Ovary (tissue), 9 donors: ENCODE results near the gene SLC30A9. TPM values are rescaled to one million over a fixed set of nuclear protein-coding genes. Genes with fewer than 3 reads are reported as not detected.

Experiments used
- DNase-seq, 5 donors: peaks; one replicate each; pipeline ENCODE4 v3.0.0-alpha.2; 2019 to 2020
- H3K27ac ChIP-seq, 2 donors: fragments of 200-600 bp; one replicate each; pipeline versions ENCODE4 v1.5.1 to v1.8.0; 2019 to 2022
- H3K27me3 ChIP-seq: fragments of 200-600 bp; one replicate; pipeline ENCODE4 v1.8.0; 2022
- H3K36me3 ChIP-seq: fragments of 200-600 bp; sonication (generic); one replicate; pipeline ENCODE4 v1.5.1; 2019
- H3K4me1 ChIP-seq: one replicate; pipeline ENCODE4 v1.8.1; 2013; ENCODE audit warnings: mild to moderate bottlenecking, moderate library complexity; ENCODE audit not compliant: insufficient read depth
- H3K4me3 ChIP-seq: fragments of 200-600 bp; sonication (generic); one replicate; pipeline ENCODE4 v1.5.1; 2017
- H3K9me3 ChIP-seq, 2 donors: fragments of 200-600 bp in 1 of 2; sonication (generic) in 1 of 2; one replicate each; pipeline versions ENCODE4 v1.5.1 to v1.8.1; 2013 to 2019; ENCODE audit warnings: mild to moderate bottlenecking in 1 of 2, moderate library complexity in 1 of 2
- EP300 ChIP-seq: sonication (generic); formaldehyde crosslinking; IDR thresholded peaks from one replicate; pipeline ENCODE4 v1.6.1; 2017; ENCODE audit warnings: antibody characterized with exemption
- POLR2A ChIP-seq: fragments of 450-650 bp; IDR thresholded peaks from one replicate; pipeline ENCODE4 v1.6.1; 2017; ENCODE audit warnings: antibody characterized with exemption, mild to moderate bottlenecking, moderate library complexity
- WGBS, 3 donors: extraction: QIAGEN DNeasy Blood & Tissue Kit in 1 of 3; methylation state at CpG; one replicate each; pipeline versions ENCODE4 v1.1.5 to v1.1.7; 2013 to 2017; 5-methylcytosine and 5-hydroxymethylcytosine counted together
- intact Hi-C, 4 donors: fragments of 100-400 bp; cut with DNase I; formaldehyde crosslinking; loops; one replicate each; pipeline versions ENCODE4 v1.11.0 to v1.15.1; 2022 to 2023
- polyA plus RNA-seq, 2 donors: library from polyadenylated mRNA; stranded (reverse); fragments of 200-250 nt in 1 of 2; fragments of 350-450 nt in 1 of 2; fragmentation: Illumina TruSeq in 1 of 2; extraction: RNeasy Lipid Tissue Mini Kit (QIAGEN cat#74804) in 1 of 2; gene quantifications; one replicate each; pipeline ENCODE4 v1.2.3, GENCODE V29; 2013 to 2014
- total RNA-seq, 7 donors: library from RNA; depleted of rRNA in 2 of 7; stranded (reverse); fragments of >200 nt in 2 of 7; fragmentation: NEBNext Ultra II Directional in 3 of 7; extraction: Animal tissue kit (Norgen Biotek cat#: 25700) in 3 of 7; gene quantifications; one replicate each; pipeline versions ENCODE4 v1.1.0 to v1.2.4, GENCODE V29; 2016 to 2023
- TF ChIP-seq, protein P1 (sequence below), 3 donors: fragments of 450-650 bp in 2 of 3; fragments of 200-600 bp in 1 of 3; IDR thresholded peaks; one replicate each; pipeline versions ENCODE4 v1.5.1 to v1.8.0; 2016 to 2022; ENCODE audit warnings: antibody characterized with exemption in 3 of 3, mild to moderate bottlenecking in 1 of 3
- donor health status: DM: no; HTN: no; CAD: no; lungs with moderate emphysema.
- donor health status: DM: no; HTN: no; CAD: no.
- donor health status: Bipolar disorder and iron deficiency.
- donor health status: DM: yes; HTN: yes; CAD: no.
- donor health status: DM: no; HTN: no; CAD: no.
- donor health status: DM: yes; HTN: yes; CAD: no.

Gene SLC30A9
- total and polyA plus RNA-seq, 9 donors = 21.2 to 49.8 (median 43.7) TPM

DNA sequence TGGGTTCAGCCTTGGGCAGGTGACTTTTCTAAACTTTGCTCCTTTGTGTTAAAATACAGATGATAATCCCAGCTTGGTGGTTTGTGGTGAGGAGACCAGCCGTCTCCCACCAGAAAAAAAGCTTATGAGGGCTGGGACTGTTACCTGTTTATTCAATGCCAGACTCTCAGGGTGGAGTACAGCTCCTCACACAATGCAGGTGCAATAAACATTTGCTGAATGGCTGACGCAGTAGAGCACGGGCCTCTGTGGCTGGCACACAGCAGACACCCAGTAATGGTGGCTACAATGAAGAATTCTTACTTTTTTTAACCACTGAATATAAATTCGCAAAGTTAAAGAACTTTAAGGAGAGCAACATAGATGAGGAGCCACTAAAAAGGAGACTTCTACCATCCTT, 131.9 kb downstream of the SLC30A9 start:
- DNase-seq = no peak
- WGBS, 3 donors = 88 to 90% (median 88%) methylated on average over 4 of the region's 4 CpGs
- H3K36me3 ChIP-seq = no peaks in the 10 kb centered on the region
- H3K9me3 ChIP-seq = no peaks in the 10 kb centered on the region
- TF ChIP-seq EP300 (no peak), POLR2A (no peak)
- TF ChIP-seq, protein P1, sequence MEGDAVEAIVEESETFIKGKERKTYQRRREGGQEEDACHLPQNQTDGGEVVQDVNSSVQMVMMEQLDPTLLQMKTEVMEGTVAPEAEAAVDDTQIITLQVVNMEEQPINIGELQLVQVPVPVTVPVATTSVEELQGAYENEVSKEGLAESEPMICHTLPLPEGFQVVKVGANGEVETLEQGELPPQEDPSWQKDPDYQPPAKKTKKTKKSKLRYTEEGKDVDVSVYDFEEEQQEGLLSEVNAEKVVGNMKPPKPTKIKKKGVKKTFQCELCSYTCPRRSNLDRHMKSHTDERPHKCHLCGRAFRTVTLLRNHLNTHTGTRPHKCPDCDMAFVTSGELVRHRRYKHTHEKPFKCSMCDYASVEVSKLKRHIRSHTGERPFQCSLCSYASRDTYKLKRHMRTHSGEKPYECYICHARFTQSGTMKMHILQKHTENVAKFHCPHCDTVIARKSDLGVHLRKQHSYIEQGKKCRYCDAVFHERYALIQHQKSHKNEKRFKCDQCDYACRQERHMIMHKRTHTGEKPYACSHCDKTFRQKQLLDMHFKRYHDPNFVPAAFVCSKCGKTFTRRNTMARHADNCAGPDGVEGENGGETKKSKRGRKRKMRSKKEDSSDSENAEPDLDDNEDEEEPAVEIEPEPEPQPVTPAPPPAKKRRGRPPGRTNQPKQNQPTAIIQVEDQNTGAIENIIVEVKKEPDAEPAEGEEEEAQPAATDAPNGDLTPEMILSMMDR (IDR thresholded peaks at IDR 0.05) = no peak
- intact Hi-C loops = no loop called here
- H3K4me3 ChIP-seq = no peak overlapping the region
- no peaks in the 10 kb centered on the region for H3K27me3 ChIP-seq
- H3K4me1 ChIP-seq = no peaks in the 10 kb centered on the region
- no peak overlapping the region for H3K27ac ChIP-seq

DNA sequence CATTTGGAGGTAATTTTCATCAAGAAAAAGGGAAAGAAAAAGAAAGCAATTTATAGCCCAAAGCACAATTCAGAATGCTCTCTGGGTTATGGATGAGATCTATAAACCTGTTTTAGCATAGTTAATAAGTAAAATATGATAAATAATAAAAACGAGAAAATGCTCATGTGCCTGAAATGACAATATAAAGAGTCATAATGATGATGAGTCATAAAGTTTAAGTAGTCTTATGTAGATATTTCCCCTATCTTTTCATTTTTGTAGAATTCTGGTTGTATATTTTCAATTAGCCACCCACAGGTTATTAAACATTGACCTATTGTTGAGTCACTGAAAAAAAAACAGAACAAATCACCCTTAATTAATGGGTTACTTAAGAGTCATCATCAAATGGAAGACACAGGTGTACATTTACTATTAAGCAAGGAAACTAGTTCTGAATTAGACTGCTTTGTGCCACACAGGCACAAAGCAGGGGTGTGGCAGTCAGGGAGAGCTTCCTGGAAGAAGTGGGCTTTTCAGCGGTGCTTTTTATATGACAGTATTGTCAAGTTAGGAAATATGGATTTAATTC, 132.8 kb downstream of the SLC30A9 start:
- H3K27ac ChIP-seq = no peak overlapping the region
- TF ChIP-seq, protein P1 (IDR thresholded peaks at IDR 0.05) = no peak
- TF ChIP-seq POLR2A (no peak), EP300 (no peak)
- intact Hi-C loops = no loop called here
- H3K4me3 ChIP-seq = no peak overlapping the region
- WGBS, 3 donors = 88% methylated on average over 2 of the region's 2 CpGs
- no peaks in the 10 kb centered on the region for H3K27me3 ChIP-seq
- H3K36me3 ChIP-seq = no peaks in the 10 kb centered on the region
- H3K4me1 ChIP-seq = no peaks in the 10 kb centered on the region
- H3K9me3 ChIP-seq = no peaks in the 10 kb centered on the region
- DNase-seq = no peak

DNA sequence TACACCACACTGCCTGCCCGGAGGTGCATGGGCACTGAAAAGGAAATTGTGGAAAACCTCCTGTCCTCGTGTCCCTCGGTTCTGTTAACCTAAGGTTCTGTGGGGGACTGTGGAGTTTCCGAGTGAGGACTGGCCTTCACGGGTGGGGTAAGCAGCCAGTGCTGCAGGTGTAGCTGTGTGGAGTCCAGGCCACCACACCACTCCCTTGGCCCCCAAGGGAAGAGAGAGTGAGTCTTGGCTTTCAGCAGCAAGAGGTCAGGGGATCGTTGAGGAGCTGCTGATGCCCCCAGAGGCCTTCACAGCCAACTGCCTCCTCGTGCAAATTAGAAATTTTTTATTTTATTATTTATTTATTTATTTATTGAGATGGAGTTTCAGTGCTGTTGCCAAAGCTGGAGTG, 141.8 kb downstream of the SLC30A9 start:
- H3K27ac ChIP-seq = no peak overlapping the region
- TF ChIP-seq POLR2A = no peak
- H3K9me3 ChIP-seq = no peaks in the 10 kb centered on the region
- no peaks in the 10 kb centered on the region for H3K27me3 ChIP-seq
- 80 to 83% (median 82%) methylated on average over 7 of the region's 7 CpGs for WGBS, 3 donors
- no peak for DNase-seq
- H3K36me3 ChIP-seq = no peaks in the 10 kb centered on the region
- H3K4me3 ChIP-seq = no peak overlapping the region
- H3K4me1 ChIP-seq = no peaks in the 10 kb centered on the region
- intact Hi-C loops = no loop called here

DNA sequence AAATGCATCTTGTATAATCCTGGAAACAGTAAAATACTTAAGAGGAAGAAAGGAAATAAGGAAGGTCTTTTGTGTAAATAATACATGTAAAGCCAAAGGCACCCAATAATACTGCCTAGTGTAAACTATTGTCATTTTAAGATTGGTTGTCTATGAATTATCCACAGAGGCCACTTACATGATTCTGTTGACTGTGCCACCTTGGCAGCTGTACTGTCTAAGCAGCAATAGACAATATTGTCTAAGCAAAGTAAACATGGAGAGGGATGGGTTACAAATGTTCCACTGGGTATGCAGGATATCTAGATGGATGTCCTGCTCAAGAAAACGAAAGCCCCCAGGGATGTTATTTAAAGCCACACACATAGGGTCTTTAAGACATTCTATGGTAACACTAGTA, 142.7 kb downstream of the SLC30A9 start:
- WGBS, 3 donors = 56 to 61% (median 61%) methylated on average over 1 of the region's 1 CpG
- TF ChIP-seq POLR2A = no peak
- TF ChIP-seq EP300 = no peak
- TF ChIP-seq, protein P1 (IDR thresholded peaks at IDR 0.05) = no peak

DNA sequence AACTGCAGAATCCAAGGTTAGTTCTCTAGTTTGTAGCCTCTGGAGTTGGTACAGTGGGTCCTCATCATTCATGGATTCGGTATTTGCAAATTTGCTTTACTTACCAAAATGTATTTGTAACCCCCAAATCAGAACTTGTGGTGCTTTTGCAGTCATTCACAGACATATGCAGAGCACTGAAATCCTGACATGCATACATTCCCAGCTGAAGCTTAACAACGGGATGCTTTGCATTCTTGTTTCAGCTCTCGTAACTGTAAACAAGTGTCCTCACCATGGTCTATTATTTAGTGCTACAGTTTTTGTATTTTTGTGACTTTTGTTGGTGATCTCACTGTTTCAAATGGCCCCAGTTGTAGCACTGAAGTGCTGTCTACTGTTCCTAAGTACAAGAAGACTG, 146.0 kb downstream of the SLC30A9 start:
- no peak overlapping the region for H3K27ac ChIP-seq
- WGBS, 3 donors = 48 to 74% (median 56%) methylated on average over 3 of the region's 3 CpGs
- no peak for DNase-seq
- no peak overlapping the region for H3K4me3 ChIP-seq
- no peaks in the 10 kb centered on the region for H3K9me3 ChIP-seq
- H3K27me3 ChIP-seq = no peaks in the 10 kb centered on the region
- intact Hi-C loops = no loop called here
- no peak for TF ChIP-seq POLR2A
- TF ChIP-seq, protein P1 (IDR thresholded peaks at IDR 0.05) = no peak
- TF ChIP-seq EP300 = no peak
- no peaks in the 10 kb centered on the region for H3K4me1 ChIP-seq
- H3K36me3 ChIP-seq = no peaks in the 10 kb centered on the region

More for the DNA sequence above, 142.7 kb downstream of the SLC30A9 start:
- H3K4me3 ChIP-seq = no peak overlapping the region
- no peak for DNase-seq
- intact Hi-C loops = no loop called here
- H3K9me3 ChIP-seq = no peaks in the 10 kb centered on the region
- no peaks in the 10 kb centered on the region for H3K4me1 ChIP-seq
- H3K27me3 ChIP-seq = no peaks in the 10 kb centered on the region
- no peaks in the 10 kb centered on the region for H3K36me3 ChIP-seq
- H3K27ac ChIP-seq = no peak overlapping the region

Other genes with a start within 250 kb of the SLC30A9 start
- not detected for gene PHOX2B, start 241.8 kb upstream of the SLC30A9 start, total RNA-seq
- gene PHOX2B, start 241.8 kb upstream of the SLC30A9 start, polyA plus RNA-seq = not detected
- gene TMEM33, start 55.1 kb upstream of the SLC30A9 start, total RNA-seq = 10 to 100 TPM; 25.4 to 50.9 (median 38.8) TPM
- gene TMEM33, start 55.1 kb upstream of the SLC30A9 start, polyA plus RNA-seq = 10 to 100 TPM in 1 of 2 donors, 1 to 10 TPM in 1; 8.8 to 31.0 TPM
- under 1 TPM in 5 of 7 donors, not detected in 2; 0.05 to 0.13 (median 0.11) TPM for gene DCAF4L1, start 8.8 kb upstream of the SLC30A9 start, total RNA-seq
- gene DCAF4L1, start 8.8 kb upstream of the SLC30A9 start, polyA plus RNA-seq = under 1 TPM; 0.07 to 0.12 TPM
- under 1 TPM; 0.11 to 0.65 (median 0.26) TPM for gene BEND4, start 162.1 kb downstream of the SLC30A9 start, total RNA-seq
- under 1 TPM; 0.21 to 0.33 TPM for gene BEND4, start 162.1 kb downstream of the SLC30A9 start, polyA plus RNA-seq